IPS DF 4.7 (cell line): ENCODE data around the gene ELF5.
A peak's percentile ranks its signal among the peaks of the same experiment; 100 is the strongest.

ENCODE experiments used
- DNase-seq: peaks from one replicate; pipeline ENCODE4 v3.0.0-alpha.2; 2013; ENCODE audit warnings: low spot score; ENCODE audit errors: extremely low read depth

Gene ELF5

GRCh38 chr11:34522188-34522587 is 8.6 kb upstream of the ELF5 start:
- no peak for DNase-seq

GRCh38 chr11:34521265-34521664 is 7.7 kb upstream of the ELF5 start:
- no peak for DNase-seq

- no peak for DNase-seq
Measured at GRCh38 chr11:34519595-34520235, 6.1 kb upstream of the ELF5 start.

- no peak for DNase-seq
Measured at GRCh38 chr11:34516247-34517040, 2.9 kb upstream of the ELF5 start.

GRCh38 chr11:34514597-34514996 is 1.0 kb upstream of the ELF5 start:
- DNase-seq, result no peak

- peak; percentile 30 for DNase-seq
Measured at GRCh38 chr11:34512840-34513681, 533 bp downstream of the ELF5 start.

GRCh38 chr11:34510673-34511072 is 2.9 kb downstream of the ELF5 start:
- no peak for DNase-seq

GRCh38 chr11:34510218-34510617 is 3.4 kb downstream of the ELF5 start:
- no peak for DNase-seq

GRCh38 chr11:34509336-34509876 is 4.2 kb downstream of the ELF5 start:
- DNase-seq, result no peak

- no peak for DNase-seq
Measured at GRCh38 chr11:34508524-34508923, 5.1 kb downstream of the ELF5 start.

GRCh38 chr11:34507610-34508009 is 6.0 kb downstream of the ELF5 start:
- DNase-seq, result no peak

- DNase-seq, result no peak
Measured at GRCh38 chr11:34507156-34507555, 6.4 kb downstream of the ELF5 start.

- no peak for DNase-seq
Measured at GRCh38 chr11:34505874-34506273, 7.7 kb downstream of the ELF5 start.

- DNase-seq, result no peak
Measured at GRCh38 chr11:34502949-34503348, 10.6 kb downstream of the ELF5 start.

GRCh38 chr11:34501949-34502348 is 11.6 kb downstream of the ELF5 start:
- no peak for DNase-seq

- no peak for DNase-seq
Measured at GRCh38 chr11:34501500-34501899, 12.1 kb downstream of the ELF5 start.

GRCh38 chr11:34499719-34500500 is 13.7 kb downstream of the ELF5 start:
- DNase-seq, result no peak

- no peak for DNase-seq
Measured at GRCh38 chr11:34495724-34496377, 17.7 kb downstream of the ELF5 start.

GRCh38 chr11:34495239-34495723 is 18.3 kb downstream of the ELF5 start:
- DNase-seq, result no peak

- no peak for DNase-seq
Measured at GRCh38 chr11:34493926-34494595, 19.5 kb downstream of the ELF5 start.
